ENCODE data around the gene LGR6.

LGR6 gene

DNA sequence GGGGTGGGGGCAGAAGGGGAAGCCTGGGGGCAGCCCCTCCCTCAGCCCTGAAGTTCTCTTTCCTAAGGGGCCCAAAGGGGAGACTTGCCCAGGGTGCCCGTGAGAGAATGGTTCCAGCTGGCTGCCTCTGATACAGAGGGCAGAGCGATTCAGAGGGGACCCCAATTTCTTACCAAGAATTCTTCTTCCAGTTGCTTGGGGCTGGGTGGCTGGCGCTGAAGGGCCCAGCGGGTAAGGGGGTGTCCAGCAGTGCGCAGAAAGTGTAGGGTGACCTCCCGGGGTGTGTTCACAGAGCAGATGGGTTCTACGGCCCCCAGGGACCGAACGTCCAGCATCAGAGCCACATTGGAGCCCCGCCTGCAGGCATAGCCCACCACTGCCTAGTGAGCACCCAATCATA lies 35.7 kb upstream of the LGR6 start:
- TF ChIP-seq, protein P1, sequence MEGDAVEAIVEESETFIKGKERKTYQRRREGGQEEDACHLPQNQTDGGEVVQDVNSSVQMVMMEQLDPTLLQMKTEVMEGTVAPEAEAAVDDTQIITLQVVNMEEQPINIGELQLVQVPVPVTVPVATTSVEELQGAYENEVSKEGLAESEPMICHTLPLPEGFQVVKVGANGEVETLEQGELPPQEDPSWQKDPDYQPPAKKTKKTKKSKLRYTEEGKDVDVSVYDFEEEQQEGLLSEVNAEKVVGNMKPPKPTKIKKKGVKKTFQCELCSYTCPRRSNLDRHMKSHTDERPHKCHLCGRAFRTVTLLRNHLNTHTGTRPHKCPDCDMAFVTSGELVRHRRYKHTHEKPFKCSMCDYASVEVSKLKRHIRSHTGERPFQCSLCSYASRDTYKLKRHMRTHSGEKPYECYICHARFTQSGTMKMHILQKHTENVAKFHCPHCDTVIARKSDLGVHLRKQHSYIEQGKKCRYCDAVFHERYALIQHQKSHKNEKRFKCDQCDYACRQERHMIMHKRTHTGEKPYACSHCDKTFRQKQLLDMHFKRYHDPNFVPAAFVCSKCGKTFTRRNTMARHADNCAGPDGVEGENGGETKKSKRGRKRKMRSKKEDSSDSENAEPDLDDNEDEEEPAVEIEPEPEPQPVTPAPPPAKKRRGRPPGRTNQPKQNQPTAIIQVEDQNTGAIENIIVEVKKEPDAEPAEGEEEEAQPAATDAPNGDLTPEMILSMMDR (IDR thresholded peaks at IDR 0.05; ENCODE audit: low read depth, low read length, missing control alignments): no peak
- H3K27ac ChIP-seq: no peak overlapping the region
- in situ Hi-C loops (cut with HindIII; ENCODE audit: low pct_ligation_motif_present, low sequenced_read_pairs): no loop called here
- no peaks in the 10 kb centered on the region for H3K36me3 ChIP-seq (replicated peaks)
- no peaks in the 10 kb centered on the region for H3K27me3 ChIP-seq (replicated peaks)
- DNase-seq: no peak
- H3K4me3 ChIP-seq (ENCODE audit: low read depth, low read length): no peak overlapping the region

DNA sequence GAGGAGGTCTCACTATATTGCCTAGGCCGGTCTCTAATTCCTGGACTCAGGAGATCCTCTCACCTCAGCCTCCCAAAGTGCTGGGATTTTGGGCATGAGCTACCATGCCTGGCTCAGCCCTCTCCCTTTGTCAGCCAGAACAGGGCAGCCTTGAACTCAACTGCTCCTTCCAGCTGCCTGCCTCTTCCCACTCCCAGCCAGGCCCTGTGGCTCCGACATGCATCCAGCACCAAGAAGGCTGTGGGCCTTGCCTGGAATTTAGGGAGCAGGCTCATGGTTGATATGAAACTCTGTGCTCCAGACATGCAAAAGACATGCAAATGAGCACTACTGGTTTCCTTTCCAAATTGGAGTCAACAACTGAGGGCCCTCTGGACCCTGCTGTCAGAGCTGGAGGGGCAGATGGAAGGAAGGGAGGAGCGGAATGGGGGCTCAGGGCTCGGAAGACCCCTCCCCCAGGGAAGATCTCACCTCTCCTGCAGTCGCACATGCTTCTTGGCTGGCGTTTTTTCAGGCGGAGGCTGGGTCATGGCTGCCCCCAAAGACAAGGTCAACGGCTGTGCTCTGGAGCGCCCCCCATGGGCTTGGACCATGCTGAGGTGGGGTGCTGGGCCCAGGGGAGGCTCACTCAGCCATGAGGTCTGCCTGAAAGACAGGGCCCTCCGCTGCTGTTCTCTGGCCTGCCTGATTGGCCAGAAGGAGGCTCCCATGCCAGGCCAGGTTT lies 34.6 kb upstream of the LGR6 start:
- H3K36me3 ChIP-seq (replicated peaks): no peaks in the 10 kb centered on the region
- DNase-seq: no peak
- H3K4me3 ChIP-seq (ENCODE audit: low read depth, low read length): no peak overlapping the region
- TF ChIP-seq, protein P1 (IDR thresholded peaks at IDR 0.05; ENCODE audit: low read depth, low read length, missing control alignments): no peak
- no peak overlapping the region for H3K27ac ChIP-seq
- in situ Hi-C loops (cut with HindIII; ENCODE audit: low pct_ligation_motif_present, low sequenced_read_pairs): no loop called here
- H3K27me3 ChIP-seq (replicated peaks): no peaks in the 10 kb centered on the region

DNA sequence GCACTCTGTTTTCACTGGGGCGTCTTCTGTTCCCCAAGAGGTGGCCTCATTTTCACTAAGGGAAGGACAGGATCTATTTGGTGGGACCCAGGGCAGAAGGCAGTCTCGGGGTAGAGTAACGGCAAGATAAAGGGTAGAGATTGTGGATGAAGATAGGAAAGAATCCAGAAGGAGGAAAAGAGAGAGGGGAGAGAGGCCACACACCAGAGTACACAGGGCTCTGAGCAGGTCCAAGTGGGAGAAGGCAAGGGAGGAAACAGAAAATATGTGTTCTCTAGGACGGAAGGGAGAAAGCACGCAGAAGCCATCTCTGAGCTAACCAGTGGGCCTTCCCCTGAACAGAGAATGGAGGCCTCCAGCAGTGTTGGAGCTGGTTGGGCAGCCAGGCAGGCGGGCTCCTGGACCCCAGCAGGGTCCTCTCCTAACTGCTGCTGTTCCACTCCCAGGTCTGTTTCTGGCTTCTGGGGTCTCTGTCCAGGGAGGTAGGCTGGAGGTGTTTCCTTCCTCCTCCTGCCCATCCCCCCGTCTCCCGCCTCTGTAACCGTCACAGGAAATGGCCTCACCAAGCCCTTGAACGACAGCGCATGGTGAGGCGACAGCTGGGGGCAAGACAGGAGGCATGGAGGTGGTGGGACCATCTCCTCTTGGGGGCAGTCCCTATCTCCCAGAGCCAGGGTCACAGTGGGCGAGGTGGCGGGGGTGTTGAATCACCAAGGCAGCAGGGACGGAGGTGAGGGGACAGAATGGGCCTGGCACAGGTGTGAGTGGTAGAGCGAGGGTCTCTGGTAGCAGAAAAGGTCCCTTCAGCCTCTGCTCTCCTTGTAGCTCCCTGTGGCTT lies 33.8 kb upstream of the LGR6 start:
- in situ Hi-C loops (cut with HindIII; ENCODE audit: low pct_ligation_motif_present, low sequenced_read_pairs): no loop called here
- H3K27ac ChIP-seq: no peak overlapping the region
- TF ChIP-seq, protein P1 (IDR thresholded peaks at IDR 0.05; ENCODE audit: low read depth, low read length, missing control alignments): no peak
- H3K36me3 ChIP-seq (replicated peaks): no peaks in the 10 kb centered on the region
- no peak overlapping the region for H3K4me3 ChIP-seq (ENCODE audit: low read depth, low read length)
- H3K27me3 ChIP-seq (replicated peaks): no peaks in the 10 kb centered on the region
- DNase-seq: no peak

DNA sequence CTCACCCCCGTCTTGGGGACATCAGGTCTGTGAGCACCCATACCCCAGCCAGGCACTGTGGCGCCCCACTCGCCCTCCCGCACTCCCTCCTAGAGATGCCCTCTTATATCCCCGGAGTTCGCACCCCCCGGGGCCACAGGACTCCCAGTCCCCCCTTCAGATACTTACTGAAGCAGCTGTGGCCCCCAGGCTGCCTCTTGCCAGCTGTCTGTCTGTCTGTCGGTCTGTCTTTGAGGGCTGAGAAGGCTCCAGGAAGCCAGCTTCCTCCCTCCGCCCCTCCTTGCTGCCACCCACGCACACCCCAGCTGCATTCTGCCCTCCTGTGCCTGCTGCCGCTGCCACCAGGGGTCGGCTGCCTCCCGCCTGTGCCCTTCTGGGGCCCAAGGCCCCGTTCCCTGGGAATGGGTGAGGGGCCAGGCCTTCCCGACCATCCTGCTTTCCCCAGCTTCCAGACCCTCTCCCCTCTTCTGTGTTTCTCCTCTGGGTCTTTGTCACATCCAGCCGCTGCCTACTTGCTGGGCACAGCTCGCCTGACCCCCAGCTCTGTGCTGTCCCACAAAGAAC lies 33.1 kb upstream of the LGR6 start, which contains the start of gene PTPN7:
Gene PTPN7, minus strand, starts transcription at position 226 of the 564 bp plus-strand sequence. CDS start 1,200 bp downstream, outside the sequence.
- no peak within 1 kb of the TSS for H3K4me3 ChIP-seq (ENCODE audit: low read depth, low read length)
- no peaks in the 10 kb centered on the region for H3K36me3 ChIP-seq (replicated peaks)

DNA sequence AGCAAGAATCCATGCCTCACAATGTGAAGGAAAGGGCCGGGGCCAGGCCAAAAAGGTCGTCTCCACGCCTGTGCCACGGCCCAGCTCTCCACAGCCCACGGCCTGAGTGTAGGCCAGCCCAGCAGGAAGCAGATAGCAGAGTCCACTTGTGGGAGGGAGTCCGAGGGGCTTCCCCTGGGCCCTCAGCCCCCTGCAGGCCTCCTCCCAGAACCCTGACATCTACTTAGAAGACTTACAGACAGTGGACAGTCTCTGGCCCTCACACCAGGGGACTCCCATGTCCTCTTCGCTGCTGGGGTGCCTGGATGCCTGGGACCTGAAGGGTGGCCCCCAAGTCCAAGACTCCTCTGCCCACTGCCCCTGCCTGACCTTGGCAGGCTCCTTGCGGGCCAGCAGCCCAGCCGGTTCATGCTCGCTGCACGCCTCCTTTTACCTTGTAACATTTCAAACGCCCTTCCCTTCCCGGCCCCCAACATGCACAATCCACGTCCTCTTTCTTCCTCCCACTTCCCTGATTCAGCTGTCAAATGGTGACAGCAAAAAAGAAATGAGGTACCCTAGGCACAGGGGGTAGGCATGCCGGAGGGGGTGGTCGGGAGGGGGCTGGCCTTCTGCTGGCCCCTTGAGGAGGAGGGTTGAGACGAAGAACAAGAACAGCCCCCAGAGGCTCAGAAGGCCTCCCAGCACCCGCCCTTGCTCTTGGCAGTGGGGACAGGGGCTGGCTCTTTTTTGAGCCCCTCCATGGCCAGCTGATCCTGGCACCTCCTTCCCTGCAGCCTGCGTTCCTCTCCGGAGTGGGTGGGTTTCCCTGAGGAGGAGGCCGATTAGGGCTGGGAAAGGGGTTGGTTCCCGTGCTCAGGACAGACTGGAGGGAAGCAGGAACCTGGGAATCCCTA lies 32.2 kb upstream of the LGR6 start:
- H3K36me3 ChIP-seq (replicated peaks): no peaks in the 10 kb centered on the region
- no peak overlapping the region for H3K4me3 ChIP-seq (ENCODE audit: low read depth, low read length)
- in situ Hi-C loops (cut with HindIII; ENCODE audit: low pct_ligation_motif_present, low sequenced_read_pairs): no loop called here
- DNase-seq: no peak
- TF ChIP-seq, protein P1 (IDR thresholded peaks at IDR 0.05; ENCODE audit: low read depth, low read length, missing control alignments): no peak
- no peaks in the 10 kb centered on the region for H3K27me3 ChIP-seq (replicated peaks)
- H3K27ac ChIP-seq: no peak overlapping the region

More for the DNA sequence above, 33.1 kb upstream of the LGR6 start, which contains the start of gene PTPN7:
- Histone ChIP-seq H3K27me3 (replicated peaks) (no peaks in the 10 kb centered on the region), H3K27ac (no peak within 1 kb of the TSS)
- TF ChIP-seq, protein P1 (IDR thresholded peaks at IDR 0.05; ENCODE audit: low read depth, low read length, missing control alignments): peak; percentile 59
- no peak for DNase-seq
- in situ Hi-C loops (cut with HindIII; ENCODE audit: low pct_ligation_motif_present, low sequenced_read_pairs): no loop called here
